Common myeloid progenitor, CD34-positive (primary cell): ENCODE data around the gene FAM53A.

Experiments used
- CTCF ChIA-PET: fragments of 350-600 bp; sonication (Branson Sonifier 250); formaldehyde crosslinking; loops from one replicate; lab custom pipeline; 2021; ENCODE audit warnings: antibody characterized with exemption; lab: Charles Lee
- POLR2A ChIA-PET: fragments of 350-600 bp; sonication (Branson Sonifier 250); formaldehyde crosslinking; loops from one replicate; lab custom pipeline; 2021; ENCODE audit warnings: antibody characterized with exemption; lab: Charles Lee
- DNase-seq, 3 donors: peaks; one replicate each; pipeline versions ENCODE4 v3.0.0 to v3.0.0-alpha.2; 2013
- H3K27ac ChIP-seq, 2 experiments: 1 replicate in 1 of 2; 2 replicates in 1 of 2; pipeline ENCODE4 v1.7.0; 2013; ENCODE audit warnings: inconsistent platforms in 2 of 2, low read length in 2 of 2, mild to moderate bottlenecking in 2 of 2, low read depth in 1 of 2, moderate library complexity in 1 of 2; ENCODE audit not compliant: severe bottlenecking in 2 of 2, insufficient read depth in 1 of 2, poor library complexity in 1 of 2
- H3K27me3 ChIP-seq, 5 experiments: replicated peaks in 2 of 5; 1 replicate in 3 of 5; 2 replicates in 2 of 5; pipeline versions ENCODE4 v1.6.1 to v1.7.0; 2013; ENCODE audit warnings: low read length in 4 of 5, mild to moderate bottlenecking in 2 of 5, moderate library complexity in 2 of 5, inconsistent platforms in 1 of 5; ENCODE audit not compliant: insufficient read depth in 5 of 5, control insufficient read depth in 4 of 5
- H3K36me3 ChIP-seq, 4 experiments: 1 replicate in 2 of 4; 2 replicates in 2 of 4; pipeline versions ENCODE4 v1.6.1 to v1.7.0; 2013; ENCODE audit warnings: low read length in 3 of 4, control low read depth in 1 of 4, mild to moderate bottlenecking in 1 of 4; ENCODE audit not compliant: control insufficient read depth in 4 of 4, insufficient read depth in 4 of 4
- H3K4me1 ChIP-seq, 4 experiments: 1 replicate in 3 of 4; 2 replicates in 1 of 4; pipeline versions ENCODE4 v1.6.1 to v1.7.1; 2013; ENCODE audit warnings: low read length in 3 of 4, mild to moderate bottlenecking in 3 of 4, control low read depth in 1 of 4, inconsistent platforms in 1 of 4, moderate library complexity in 1 of 4; ENCODE audit not compliant: control insufficient read depth in 4 of 4, insufficient read depth in 4 of 4; ENCODE audit errors: control extremely low read depth in 1 of 4
- H3K4me3 ChIP-seq, 7 experiments: 1 replicate in 4 of 7; 2 replicates in 3 of 7; pipeline versions ENCODE4 v1.5.1 to v1.7.0; 2013; ENCODE audit warnings: mild to moderate bottlenecking in 7 of 7, low read length in 6 of 7, moderate library complexity in 6 of 7, inconsistent platforms in 2 of 7, low read depth in 2 of 7, control low read depth in 1 of 7; ENCODE audit not compliant: insufficient read depth in 4 of 7, control insufficient read depth in 1 of 7; ENCODE audit errors: extremely low read depth in 1 of 7
- H3K9me3 ChIP-seq, 5 experiments: 1 replicate in 4 of 5; 2 replicates in 1 of 5; pipeline versions ENCODE4 v1.6.1 to v1.7.1; 2013; ENCODE audit warnings: low read length in 4 of 5, mild to moderate bottlenecking in 2 of 5, inconsistent platforms in 1 of 5, low read depth in 1 of 5, moderate library complexity in 1 of 5; ENCODE audit not compliant: control insufficient read depth in 4 of 5, insufficient read depth in 2 of 5; ENCODE audit errors: control extremely low read depth in 1 of 5
- WGBS: methylation state at CpG from one replicate; pipeline ENCODE4 v1.1.5; 2013; ENCODE audit not compliant: insufficient coverage; 5-methylcytosine and 5-hydroxymethylcytosine counted together

FAM53A gene

DNA sequence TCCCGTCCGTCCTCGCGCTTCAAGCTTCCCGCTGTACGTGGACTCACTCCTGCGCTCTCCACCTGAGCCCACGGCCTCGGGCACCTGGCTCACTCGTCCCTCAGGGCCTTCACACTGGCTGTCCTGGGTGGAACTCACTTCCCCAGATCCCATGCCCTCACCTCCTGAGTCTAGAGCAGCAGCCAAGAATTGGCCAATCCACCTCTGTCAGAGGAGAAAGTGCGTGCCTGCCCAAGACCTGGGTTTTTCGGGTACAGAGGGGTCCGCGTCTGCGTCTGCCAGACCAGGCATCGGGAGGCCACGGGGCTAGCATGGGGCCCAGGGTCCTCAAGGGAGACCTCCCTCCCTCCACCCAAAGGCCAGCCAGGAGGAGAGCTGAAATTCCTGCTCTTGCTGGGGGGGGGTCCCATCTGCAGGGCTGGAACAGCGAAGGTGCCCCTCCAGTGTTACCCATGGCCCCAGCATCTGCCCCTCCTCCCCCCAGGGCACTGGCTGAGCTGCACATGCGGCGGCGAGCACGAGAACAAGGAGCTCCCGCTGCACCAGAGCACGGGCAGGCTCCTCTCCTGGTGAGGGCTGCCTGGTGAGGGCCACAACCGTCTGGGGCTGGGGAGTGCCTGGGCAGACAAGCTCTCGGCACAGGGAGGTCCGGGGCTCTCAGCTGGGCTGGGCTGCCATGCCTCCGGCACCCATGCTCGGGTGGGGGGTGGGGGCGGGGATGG, 47.5 kb downstream of the FAM53A start:
- Histone ChIP-seq H3K4me1 (peaks cover 0 to 4% (median 1%) of the 10 kb centered on the region in 4 experiments), H3K36me3 (no peaks in the 10 kb centered on the region), H3K9me3 (peaks cover 0 to 5% (median 3%) of the 10 kb centered on the region in 5 experiments), H3K4me3 (no peak overlapping the region), H3K27me3 (no peaks in the 10 kb centered on the region), H3K27ac (no peak overlapping the region)
- ChIA-PET CTCF (no interaction called here), POLR2A (no interaction called here)
- DNase-seq, result no peak
- 98% methylated on average over 20 of the region's 30 CpGs for WGBS

DNA sequence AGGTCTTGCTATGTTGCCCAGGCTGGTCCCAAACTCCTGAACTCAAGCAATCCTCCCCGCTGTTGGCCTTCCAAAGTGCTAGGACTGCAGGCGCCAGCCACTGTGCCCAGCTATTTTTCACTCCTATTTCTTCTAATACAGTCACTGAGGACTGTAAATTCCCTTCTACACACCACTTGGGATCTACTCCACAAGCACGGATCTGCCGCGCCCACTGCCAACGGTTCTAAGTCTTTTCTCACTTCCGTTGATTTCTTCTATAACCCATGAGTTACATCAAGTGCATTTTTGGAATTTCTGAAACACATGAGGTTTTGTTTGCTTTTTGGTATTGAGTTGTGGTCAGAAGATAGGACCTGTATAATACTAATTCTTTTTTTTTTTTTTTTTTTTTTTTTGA, 48.6 kb downstream of the FAM53A start:
- Histone ChIP-seq H3K27ac (no peak overlapping the region), H3K4me1 (peaks cover 0 to 4% (median 1%) of the 10 kb centered on the region in 4 experiments), H3K9me3 (peaks cover 0 to 5% (median 3%) of the 10 kb centered on the region in 5 experiments), H3K36me3 (no peaks in the 10 kb centered on the region), H3K27me3 (no peaks in the 10 kb centered on the region), H3K4me3 (no peak overlapping the region)
- DNase-seq, result no peak
- ChIA-PET POLR2A (no interaction called here), CTCF (no interaction called here)
- WGBS, result 100% methylated on average over 1 of the region's 7 CpGs

DNA sequence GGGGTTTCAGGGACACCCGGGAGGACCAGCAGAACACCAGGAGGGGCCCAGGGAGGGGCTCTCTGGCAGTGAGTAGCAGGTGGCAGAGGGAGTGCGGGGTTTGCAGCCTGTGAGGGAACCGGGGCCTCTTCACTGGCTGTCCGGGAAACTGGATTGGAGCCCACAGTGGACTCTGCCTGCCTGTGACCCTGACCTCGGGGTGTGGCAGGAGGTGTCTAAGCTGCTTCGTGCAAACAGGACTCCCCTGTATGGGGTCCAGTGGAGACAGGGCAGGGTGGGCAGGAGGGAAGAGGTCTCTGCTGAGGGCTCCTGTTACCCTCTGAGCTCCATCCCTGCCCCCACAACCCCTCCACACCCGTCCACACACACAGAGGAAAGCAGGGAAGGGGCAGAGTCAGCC, 50.1 kb downstream of the FAM53A start:
- Histone ChIP-seq H3K27ac (no peak overlapping the region), H3K36me3 (no peaks in the 10 kb centered on the region), H3K4me3 (no peak overlapping the region), H3K4me1 (no peaks in the 10 kb centered on the region), H3K27me3 (no peaks in the 10 kb centered on the region), H3K9me3 (peaks cover 0 to 5% (median 3%) of the 10 kb centered on the region in 5 experiments)
- WGBS, result 82% methylated on average over 5 of the region's 7 CpGs
- ChIA-PET POLR2A (no interaction called here), CTCF (no interaction called here)
- no peak for DNase-seq

DNA sequence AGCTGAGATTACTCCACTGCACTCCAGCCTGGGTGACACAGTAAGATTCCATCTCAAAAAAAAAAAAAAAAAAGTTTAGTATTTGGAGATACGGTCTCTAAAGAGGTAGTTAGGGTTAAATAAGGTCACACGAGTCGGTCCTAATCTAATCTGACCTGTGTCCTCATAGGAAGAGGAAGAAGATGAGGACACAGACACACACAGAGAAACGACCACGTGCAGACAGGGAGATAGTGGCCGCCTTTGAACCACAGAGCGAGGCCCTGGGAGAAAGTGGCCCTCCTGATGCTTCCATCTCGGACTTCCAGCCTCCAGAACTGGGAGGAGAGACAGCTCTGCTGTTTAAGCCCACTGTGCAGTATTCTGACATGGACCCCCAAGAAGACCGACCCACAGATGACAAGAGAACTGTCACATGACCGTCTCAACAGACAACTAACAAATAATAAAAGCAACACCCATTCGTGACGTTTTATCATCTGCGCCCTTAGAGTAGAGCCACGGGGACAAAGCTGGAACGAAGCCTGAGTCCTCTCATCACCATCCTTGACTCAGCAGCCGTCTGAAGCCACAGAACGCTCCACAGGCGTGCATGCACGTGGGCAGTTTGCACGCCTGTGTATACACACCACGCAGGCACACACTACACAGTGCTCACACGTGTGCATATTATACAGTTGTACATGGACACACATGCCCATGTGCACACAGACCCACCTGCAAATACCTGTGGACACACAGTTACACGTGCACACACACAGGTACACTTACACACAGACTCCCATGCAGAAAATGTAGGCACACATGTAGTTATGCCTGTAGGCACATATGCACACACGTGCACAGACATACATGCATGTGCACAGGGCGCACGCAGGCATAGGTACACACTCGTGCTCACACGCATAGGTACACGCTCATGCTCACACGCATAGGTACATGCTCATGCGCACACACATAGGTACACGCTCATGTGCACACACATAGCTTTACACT, 51.7 kb downstream of the FAM53A start:
- Histone ChIP-seq H3K4me3 (no peak overlapping the region), H3K36me3 (no peaks in the 10 kb centered on the region), H3K27ac (no peak overlapping the region), H3K9me3 (peaks cover 0 to 5% (median 3%) of the 10 kb centered on the region in 5 experiments), H3K27me3 (no peaks in the 10 kb centered on the region), H3K4me1 (no peaks in the 10 kb centered on the region)
- ChIA-PET POLR2A (no interaction called here), CTCF (interaction anchor here (0.7 to 1.6 kb wide), 5 partner anchors 9 to 280 kb away, joined by 3 to 4 read pairs (median 3); no protein-coding TSS in a partner anchor)
- WGBS, result 92% methylated on average over 27 of the region's 32 CpGs
- peak in 1 of 3 donors; percentile 40 for DNase-seq

DNA sequence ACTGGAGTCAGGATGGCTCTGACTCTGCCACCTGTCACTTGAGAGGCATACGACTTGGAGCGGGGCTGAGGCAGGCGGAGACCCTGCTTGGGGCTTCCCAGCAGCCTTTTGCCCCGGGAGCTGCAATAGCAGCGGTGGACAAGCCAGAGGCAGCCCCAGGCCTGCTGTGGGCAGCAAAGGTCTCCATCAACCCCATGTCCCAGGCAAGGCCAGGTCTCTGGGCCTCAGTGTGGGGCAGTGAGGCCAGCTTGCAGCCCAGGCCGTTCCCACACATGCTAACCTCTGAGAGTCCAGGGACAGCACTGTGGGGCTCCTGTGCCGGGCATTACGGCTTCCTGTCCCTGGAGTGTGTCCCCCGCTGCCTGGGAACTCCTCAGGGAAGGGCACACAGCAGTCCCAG, 53.0 kb downstream of the FAM53A start:
- CTCF ChIA-PET, result interaction anchor here (1.2 to 2.8 kb wide), 4 partner anchors 12 to 276 kb away, joined by 3 to 19 read pairs (median 4); no protein-coding TSS in a partner anchor
- DNase-seq, result no peak
- H3K4me1 ChIP-seq, result peaks cover 0 to 6% (median 2%) of the 10 kb centered on the region in 4 experiments
- H3K4me3 ChIP-seq, result no peak overlapping the region
- POLR2A ChIA-PET, result no interaction called here
- WGBS, result 98% methylated on average over 8 of the region's 9 CpGs
- H3K27ac ChIP-seq, result no peak overlapping the region
- peaks cover 0 to 5% (median under 1%) of the 10 kb centered on the region in 5 experiments for H3K9me3 ChIP-seq
- H3K36me3 ChIP-seq, result no peaks in the 10 kb centered on the region
- no peaks in the 10 kb centered on the region for H3K27me3 ChIP-seq

DNA sequence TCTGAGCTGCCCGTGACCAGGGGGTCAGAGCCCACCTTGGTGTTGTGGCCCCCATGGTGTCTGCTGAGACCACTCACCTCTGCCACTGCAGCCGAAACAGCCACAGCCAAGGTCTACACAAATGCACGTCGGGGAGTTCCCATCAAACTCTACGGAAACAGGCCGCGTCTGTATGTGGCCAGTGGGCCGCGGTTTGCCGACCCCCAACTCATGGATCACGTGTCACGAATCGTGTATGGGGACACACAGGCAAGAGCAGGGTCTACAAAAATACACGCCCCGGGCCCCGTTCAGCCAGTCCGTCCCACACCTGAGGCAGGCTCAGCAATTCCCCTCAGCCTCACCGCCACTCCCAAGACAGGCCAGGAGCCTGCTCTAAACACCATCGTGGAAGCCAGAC, 53.8 kb downstream of the FAM53A start:
- Histone ChIP-seq H3K27me3 (no peaks in the 10 kb centered on the region), H3K27ac (no peak overlapping the region), H3K36me3 (no peaks in the 10 kb centered on the region), H3K4me1 (peaks cover 0 to 11% (median 4%) of the 10 kb centered on the region in 4 experiments), H3K4me3 (no peak overlapping the region), H3K9me3 (peaks cover 0 to 4% (median 0%) of the 10 kb centered on the region in 5 experiments)
- 96% methylated on average over 14 of the region's 19 CpGs for WGBS
- POLR2A ChIA-PET, result no interaction called here
- no peak for DNase-seq
- CTCF ChIA-PET, result interaction anchor here (0.8 to 2.8 kb wide), 8 partner anchors 10 to 282 kb away, joined by 3 to 19 read pairs (median 3); no protein-coding TSS in a partner anchor
